ENCODE data around the gene SNX14.
A peak's percentile ranks its signal among the peaks of the same experiment; 100 is the strongest.

SNX14 gene

GRCh38 chr6:85594197-85594930, 706 bp upstream of the SNX14 start:
- no peaks in the 10 kb centered on the region for H3K4me1 ChIP-seq (ENCODE audit: control insufficient read depth, insufficient read depth, low read length)
- peak overlapping the region; percentile 91 for H3K4me3 ChIP-seq (ENCODE audit: low read depth, low read length)
- POLR2A ChIA-PET: interaction anchor here (0.7 to 6.9 kb wide), 4 partner anchors 49 to 145 kb away, joined by 3 to 83 read pairs (median 21); partner anchors contain the start of genes NT5E and SYNCRIP
- H3K9me3 ChIP-seq (ENCODE audit: control insufficient read depth, insufficient read depth, low read depth, low read length): no peaks in the 10 kb centered on the region
- CTCF ChIA-PET: interaction anchor here (1.2 kb wide), 1 partner anchor 16 kb away, joined by 3 read pairs; no protein-coding TSS in a partner anchor
- H3K27ac ChIP-seq (ENCODE audit: extremely low read depth, low read depth, low read length): peak overlapping the region; percentile 74
- peaks cover 4 to 5% of the 10 kb centered on the region in 2 experiments; a peak in 2 of 3 replicates for H3K36me3 ChIP-seq (ENCODE audit: control insufficient read depth in 2 of 2, insufficient read depth in 1 of 2, low read length in 2 of 2)
- TF ChIP-seq, protein P1, sequence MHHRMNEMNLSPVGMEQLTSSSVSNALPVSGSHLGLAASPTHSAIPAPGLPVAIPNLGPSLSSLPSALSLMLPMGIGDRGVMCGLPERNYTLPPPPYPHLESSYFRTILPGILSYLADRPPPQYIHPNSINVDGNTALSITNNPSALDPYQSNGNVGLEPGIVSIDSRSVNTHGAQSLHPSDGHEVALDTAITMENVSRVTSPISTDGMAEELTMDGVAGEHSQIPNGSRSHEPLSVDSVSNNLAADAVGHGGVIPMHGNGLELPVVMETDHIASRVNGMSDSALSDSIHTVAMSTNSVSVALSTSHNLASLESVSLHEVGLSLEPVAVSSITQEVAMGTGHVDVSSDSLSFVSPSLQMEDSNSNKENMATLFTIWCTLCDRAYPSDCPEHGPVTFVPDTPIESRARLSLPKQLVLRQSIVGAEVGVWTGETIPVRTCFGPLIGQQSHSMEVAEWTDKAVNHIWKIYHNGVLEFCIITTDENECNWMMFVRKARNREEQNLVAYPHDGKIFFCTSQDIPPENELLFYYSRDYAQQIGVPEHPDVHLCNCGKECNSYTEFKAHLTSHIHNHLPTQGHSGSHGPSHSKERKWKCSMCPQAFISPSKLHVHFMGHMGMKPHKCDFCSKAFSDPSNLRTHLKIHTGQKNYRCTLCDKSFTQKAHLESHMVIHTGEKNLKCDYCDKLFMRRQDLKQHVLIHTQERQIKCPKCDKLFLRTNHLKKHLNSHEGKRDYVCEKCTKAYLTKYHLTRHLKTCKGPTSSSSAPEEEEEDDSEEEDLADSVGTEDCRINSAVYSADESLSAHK (tag by site-specific recombination; IDR thresholded peaks at IDR 0.05): peak; percentile 46; the same call in 1 of the 2 replicates
- no peak for TF ChIP-seq MEIS1 (CRISPR knock-in tag; IDR thresholded peaks at IDR 0.05; ENCODE audit: borderline replicate concordance)
- TF ChIP-seq, protein P2, sequence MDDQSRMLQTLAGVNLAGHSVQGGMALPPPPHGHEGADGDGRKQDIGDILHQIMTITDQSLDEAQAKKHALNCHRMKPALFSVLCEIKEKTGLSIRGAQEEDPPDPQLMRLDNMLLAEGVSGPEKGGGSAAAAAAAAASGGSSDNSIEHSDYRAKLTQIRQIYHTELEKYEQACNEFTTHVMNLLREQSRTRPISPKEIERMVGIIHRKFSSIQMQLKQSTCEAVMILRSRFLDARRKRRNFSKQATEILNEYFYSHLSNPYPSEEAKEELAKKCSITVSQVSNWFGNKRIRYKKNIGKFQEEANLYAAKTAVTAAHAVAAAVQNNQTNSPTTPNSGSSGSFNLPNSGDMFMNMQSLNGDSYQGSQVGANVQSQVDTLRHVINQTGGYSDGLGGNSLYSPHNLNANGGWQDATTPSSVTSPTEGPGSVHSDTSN (CRISPR knock-in tag; IDR thresholded peaks at IDR 0.05): no peak
- TF ChIP-seq SETDB1 (IDR thresholded peaks at IDR 0.05; ENCODE audit: insufficient read length, low read length): no peak
- TF ChIP-seq ZNF704 (tag by site-specific recombination; IDR thresholded peaks at IDR 0.05): no peak
- no peak for TF ChIP-seq HOXC10 (CRISPR knock-in tag; IDR thresholded peaks at IDR 0.05)
- TF ChIP-seq ZNF157 (tag by site-specific recombination; IDR thresholded peaks at IDR 0.05): no peak
- no peak for TF ChIP-seq SCRT2 (tag by site-specific recombination; IDR thresholded peaks at IDR 0.05)
- TF ChIP-seq ZNF629 (tag by site-specific recombination; IDR thresholded peaks at IDR 0.05): peak; percentile 25; the same call in 1 of the 2 replicates
- TF ChIP-seq, protein P3, sequence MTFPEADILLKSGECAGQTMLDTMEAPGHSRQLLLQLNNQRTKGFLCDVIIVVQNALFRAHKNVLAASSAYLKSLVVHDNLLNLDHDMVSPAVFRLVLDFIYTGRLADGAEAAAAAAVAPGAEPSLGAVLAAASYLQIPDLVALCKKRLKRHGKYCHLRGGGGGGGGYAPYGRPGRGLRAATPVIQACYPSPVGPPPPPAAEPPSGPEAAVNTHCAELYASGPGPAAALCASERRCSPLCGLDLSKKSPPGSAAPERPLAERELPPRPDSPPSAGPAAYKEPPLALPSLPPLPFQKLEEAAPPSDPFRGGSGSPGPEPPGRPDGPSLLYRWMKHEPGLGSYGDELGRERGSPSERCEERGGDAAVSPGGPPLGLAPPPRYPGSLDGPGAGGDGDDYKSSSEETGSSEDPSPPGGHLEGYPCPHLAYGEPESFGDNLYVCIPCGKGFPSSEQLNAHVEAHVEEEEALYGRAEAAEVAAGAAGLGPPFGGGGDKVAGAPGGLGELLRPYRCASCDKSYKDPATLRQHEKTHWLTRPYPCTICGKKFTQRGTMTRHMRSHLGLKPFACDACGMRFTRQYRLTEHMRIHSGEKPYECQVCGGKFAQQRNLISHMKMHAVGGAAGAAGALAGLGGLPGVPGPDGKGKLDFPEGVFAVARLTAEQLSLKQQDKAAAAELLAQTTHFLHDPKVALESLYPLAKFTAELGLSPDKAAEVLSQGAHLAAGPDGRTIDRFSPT (tag by site-specific recombination; IDR thresholded peaks at IDR 0.05): 0 out of 2 replicates have a peak, but pooled peaks have one; percentile 26
- no peak for TF ChIP-seq ZNF521 (tag by site-specific recombination; IDR thresholded peaks at IDR 0.05)
- TF ChIP-seq ZNF423 (tag by site-specific recombination; IDR thresholded peaks at IDR 0.05): no peak
- TF ChIP-seq ZNF529 (tag by site-specific recombination; IDR thresholded peaks at IDR 0.05; ENCODE audit: insufficient replicate concordance): peak; percentile 44
- no peak for TF ChIP-seq ZNF223 (tag by site-specific recombination; IDR thresholded peaks at IDR 0.05)
- no peak for TF ChIP-seq KLF17 (tag by site-specific recombination; IDR thresholded peaks at IDR 0.05)
- TF ChIP-seq ZNF837 (tag by site-specific recombination; IDR thresholded peaks at IDR 0.05): no peak
- TF ChIP-seq SP7 (tag by site-specific recombination; IDR thresholded peaks at IDR 0.05): peak; percentile 5; the same call in 1 of the 2 replicates
- TF ChIP-seq, protein P4, sequence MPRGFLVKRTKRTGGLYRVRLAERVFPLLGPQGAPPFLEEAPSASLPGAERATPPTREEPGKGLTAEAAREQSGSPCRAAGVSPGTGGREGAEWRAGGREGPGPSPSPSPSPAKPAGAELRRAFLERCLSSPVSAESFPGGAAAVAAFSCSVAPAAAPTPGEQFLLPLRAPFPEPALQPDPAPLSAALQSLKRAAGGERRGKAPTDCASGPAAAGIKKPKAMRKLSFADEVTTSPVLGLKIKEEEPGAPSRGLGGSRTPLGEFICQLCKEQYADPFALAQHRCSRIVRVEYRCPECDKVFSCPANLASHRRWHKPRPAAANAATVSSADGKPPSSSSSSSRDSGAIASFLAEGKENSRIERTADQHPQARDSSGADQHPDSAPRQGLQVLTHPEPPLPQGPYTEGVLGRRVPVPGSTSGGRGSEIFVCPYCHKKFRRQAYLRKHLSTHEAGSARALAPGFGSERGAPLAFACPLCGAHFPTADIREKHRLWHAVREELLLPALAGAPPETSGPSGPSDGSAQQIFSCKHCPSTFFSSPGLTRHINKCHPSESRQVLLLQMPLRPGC (tag by site-specific recombination; IDR thresholded peaks at IDR 0.05): no peak
- no peak for TF ChIP-seq ZNF571 (tag by site-specific recombination; IDR thresholded peaks at IDR 0.05)
- no peak for TF ChIP-seq TCF7L2 (IDR thresholded peaks at IDR 0.05; ENCODE audit: borderline replicate concordance, low read depth, low read length)
- no peak for TF ChIP-seq GLIS1 (tag by site-specific recombination; IDR thresholded peaks at IDR 0.05)
- no peak; the same call in 1 of the 2 replicates for TF ChIP-seq ZNF600 (tag by site-specific recombination; IDR thresholded peaks at IDR 0.05)
- TF ChIP-seq TRIM28 (IDR thresholded peaks at IDR 0.05; ENCODE audit: borderline replicate concordance, low read length): peak; percentile 59
- TF ChIP-seq YY2 (tag by site-specific recombination; IDR thresholded peaks at IDR 0.05): no peak
